Kidney (tissue), 14 donors: ENCODE data around the gene PPP2R5E. TPM values are rescaled to one million over a fixed set of nuclear protein-coding genes. Genes with fewer than 3 reads are reported as not detected.
A peak's percentile ranks its signal among the peaks of the same experiment; 100 is the strongest.
"Not testable (repeated sequence)": the region's sequence is repeated elsewhere in the genome, so short reads cannot be mapped to it uniquely, and the experiment has no call there.

Experiments used
- DNase-seq, 5 donors: peaks; one replicate each; pipeline ENCODE4 v3.0.0-alpha.2; 2013 to 2020
- FAIRE-seq: peaks from 2 replicates; lab custom pipeline; 2012; peaks lifted over from hg19 to GRCh38; lab: Jason Lieb, UNC
- H3K27ac ChIP-seq, 2 donors: one replicate each; pipeline ENCODE4 v1.7.0; 2013; ENCODE audit warnings: low read depth in 2 of 2, low read length in 2 of 2, inconsistent platforms in 1 of 2
- H3K27me3 ChIP-seq: one replicate; pipeline ENCODE4 v1.7.1; 2013; ENCODE audit warnings: low read length, inconsistent platforms; ENCODE audit not compliant: control insufficient read depth, insufficient read depth
- H3K36me3 ChIP-seq, 3 donors: one replicate each; pipeline versions ENCODE4 v1.7.0 to v1.7.1; 2013; ENCODE audit warnings: low read length in 3 of 3, control low read depth in 1 of 3, inconsistent platforms in 1 of 3; ENCODE audit not compliant: insufficient read depth in 3 of 3, control insufficient read depth in 2 of 3
- H3K4me1 ChIP-seq, 3 donors: one replicate each; pipeline versions ENCODE4 v1.7.0 to v1.7.1; 2013; ENCODE audit warnings: low read length in 3 of 3, inconsistent platforms in 1 of 3, low read depth in 1 of 3; ENCODE audit not compliant: control insufficient read depth in 2 of 3, insufficient read depth in 2 of 3
- H3K4me3 ChIP-seq, 3 donors: one replicate each; pipeline versions ENCODE4 v1.7.0 to v1.8.1; 2013; ENCODE audit warnings: low read length in 3 of 3, control low read depth in 1 of 3, inconsistent platforms in 1 of 3
- H3K9ac ChIP-seq, 3 donors: one replicate each; pipeline versions ENCODE4 v1.7.0 to v1.7.1; 2013; ENCODE audit warnings: low read length in 3 of 3, control low read depth in 1 of 3, inconsistent platforms in 1 of 3
- H3K9me3 ChIP-seq, 3 donors: one replicate each; pipeline versions ENCODE4 v1.7.0 to v1.7.1; 2013; ENCODE audit warnings: low read length in 3 of 3, control low read depth in 1 of 3, inconsistent platforms in 1 of 3; ENCODE audit not compliant: control insufficient read depth in 2 of 3, insufficient read depth in 1 of 3
- CTCF ChIP-seq: IDR thresholded peaks from 3 replicates; pipeline ENCODE4 v1.5.1; 2012; ENCODE audit warnings: mild to moderate bottlenecking, moderate library complexity, borderline replicate concordance; ENCODE audit not compliant: insufficient read depth; ENCODE audit errors: extremely low read depth
- intact Hi-C: fragments of 100-400 bp; cut with DNase I; formaldehyde crosslinking; loops from one replicate; pipeline ENCODE4 v1.11.1; 2022
- polyA plus RNA-seq: library from polyadenylated mRNA; stranded (reverse); fragments of 350-450 nt; fragmentation: Illumina TruSeq; extraction: RNeasy Lipid Tissue Mini Kit (QIAGEN cat#74804); gene quantifications from one replicate; pipeline ENCODE4 v1.2.3, GENCODE V29; 2014; ENCODE audit warnings: low read depth, low replicate concordance; ENCODE audit not compliant: insufficient read depth
- total RNA-seq: library from RNA; stranded (reverse); fragmentation: NEBNext Ultra II Directional; extraction: Animal tissue kit (Norgen Biotek cat#: 25700); gene quantifications from one replicate; pipeline ENCODE4 v1.2.1, GENCODE V29; 2021
- donor health status: control.
- donor health status: control.
- donor health status: control.
- donor health status: control.
- donor health status: control.
- donor health status: DM: yes; HTN: yes; CAD: no.
- donor health status: Normal renal cell carcinoma (clear cell type).

Gene PPP2R5E
- total and polyA plus RNA-seq, 2 donors from 2014 or later: 9.7 to 46.5 TPM

- Histone ChIP-seq H3K27ac (no peak overlapping the region), H3K4me3 (no peak overlapping the region), H3K4me1 (no peaks in the 10 kb centered on the region), H3K9ac (no peak overlapping the region), H3K27me3 (no peaks in the 10 kb centered on the region), H3K36me3 (peaks cover 0 to 3% (median 2%) of the 10 kb centered on the region in 3 donors), H3K9me3 (no peaks in the 10 kb centered on the region)
- TF ChIP-seq CTCF: no peak
- intact Hi-C loops: no loop called here
- no peak for DNase-seq
- no peak for FAIRE-seq
Measured at GRCh38 chr14:63533474-63533873, 9.7 kb downstream of the PPP2R5E start.

- intact Hi-C loops: no loop called here
- Histone ChIP-seq H3K4me1 (peaks cover 0 to 14% (median 13%) of the 10 kb centered on the region in 3 donors), H3K4me3 (no peak overlapping the region), H3K27me3 (no peaks in the 10 kb centered on the region), H3K9me3 (no peaks in the 10 kb centered on the region), H3K36me3 (no peaks in the 10 kb centered on the region), H3K27ac (peak overlapping the region in 1 of 2 donors; percentile 34), H3K9ac (no peak overlapping the region)
- no peak for TF ChIP-seq CTCF
- no peak for FAIRE-seq
- peak in 1 of 5 donors; percentile 83 for DNase-seq
Measured at GRCh38 chr14:63524537-63525155, 18.5 kb downstream of the PPP2R5E start.

- DNase-seq (peak in 1 of 5 donors; percentile 27), FAIRE-seq (no peak)
- TF ChIP-seq CTCF: no peak
- intact Hi-C loops: no loop called here
- no peak overlapping the region for H3K4me3 ChIP-seq
- peak overlapping the region in 1 of 2 donors; percentile 34 for H3K27ac ChIP-seq
- no peaks in the 10 kb centered on the region for H3K9me3 ChIP-seq
- no peaks in the 10 kb centered on the region for H3K27me3 ChIP-seq
- no peaks in the 10 kb centered on the region for H3K36me3 ChIP-seq
- H3K4me1 ChIP-seq: peaks cover 0 to 14% (median 13%) of the 10 kb centered on the region in 3 donors
- peak overlapping the region in 1 of 3 donors; percentile 32 for H3K9ac ChIP-seq
Measured at GRCh38 chr14:63523735-63524426, 19.3 kb downstream of the PPP2R5E start.

- FAIRE-seq, DNase-seq, H3K27me3 ChIP-seq, H3K9ac ChIP-seq, H3K9me3 ChIP-seq, H3K4me3 ChIP-seq, intact Hi-C loops, H3K27ac ChIP-seq, H3K36me3 ChIP-seq: not testable (repeated sequence)
- H3K4me1 ChIP-seq: peaks cover 0 to 14% (median 13%) of the 10 kb centered on the region in 3 donors
Measured at GRCh38 chr14:63522511-63522910, 20.7 kb downstream of the PPP2R5E start.
